Heart left ventricle (tissue), 13 donors: ENCODE data around the gene C1orf115.

Source experiments
- CTCF ChIP-seq, 12 donors: fragments of 200-600 bp; sonication (generic) in 4 of 12; IDR thresholded peaks; one replicate each; pipeline versions ENCODE4 v1.5.0 to v1.8.0; 2018 to 2022; ENCODE audit warnings: antibody characterized with exemption in 12 of 12, mild to moderate bottlenecking in 5 of 12
- POLR2A ChIP-seq, 2 donors: fragments of 450-650 bp; IDR thresholded peaks; one replicate each; pipeline ENCODE4 v1.6.1; 2017; ENCODE audit warnings: antibody characterized with exemption in 2 of 2, mild to moderate bottlenecking in 2 of 2, moderate library complexity in 2 of 2
- donor health status: ischemic (EF 13 %, LVEDD 7.1; RV severe dilation, severe dysfunction).
- donor health status: DM: no; HTN: yes; CAD: no.
- donor health status: DM: no; HTN: no; CAD: no.
- donor health status: ischemic (EF 25% LVEDD 6.9; RV normal size, moderate dysfunction).
- donor health status: ischemic (EF 25% LVEDD 5.7; RV mildly dilated, moderate dysfunction).
- donor health status: ischemic (EF 35%, LVEDD 5.7; RV mildly dilated, moderate dysfunction).
- donor health status: nonischemic (EF 11% LVEDD 7.7; RV severe dilation, severe dysfunction).
- donor health status: DM: yes; HTN: yes; CAD: no.
- donor health status: PGD.
- donor health status: ischemic (EF 29% LVEDD 5.4; RV normal size, mild dysfunction).
- donor health status: nonischemic (EF 23%, LVEDD 6.1; RV moderate dilation, normal function).

GRCh38 chr1:220707160-220707559, 17.0 kb downstream of the C1orf115 start:
- TF ChIP-seq CTCF (IDR thresholded peaks at IDR 0.05): no peak
- TF ChIP-seq POLR2A (IDR thresholded peaks at IDR 0.05): no peak
